ENCODE measurements around the gene ENOX1.

- no peak for TF ChIP-seq CTCF (conservative IDR thresholded peaks at IDR 0.05)
- TF ChIP-seq ZFX (IDR thresholded peaks at IDR 0.05), result no peak
Observed at GRCh38 chr13:43663474-43664090, 123.2 kb downstream of the ENOX1 start.

Data from C4-2B (cell line).